Activated CD8-positive, alpha-beta memory T cell treated with anti-CD3 and anti-CD28 coated beads, Interleukin-2, amount 50 U/mL, for 1 hour (primary cell): ENCODE data around the gene PLD5.
"Not testable (repeated sequence)": the region's sequence is repeated elsewhere in the genome, so short reads cannot be mapped to it uniquely, and the experiment has no call there.

Source experiments
- DNase-seq: peaks from one replicate; pipeline ENCODE4 v3.0.0-alpha.2; 2020; ENCODE audit errors: extremely low read depth

Gene PLD5

GRCh38 chr1:242162140-242162539 lies 362.4 kb downstream of the PLD5 start:
- no peak for DNase-seq

- DNase-seq, result no peak
Observed at GRCh38 chr1:242147096-242147976, 377.2 kb downstream of the PLD5 start.

GRCh38 chr1:242146652-242147051 lies 377.8 kb downstream of the PLD5 start:
- no peak for DNase-seq

- no peak for DNase-seq
Observed at GRCh38 chr1:242140836-242141235, 383.7 kb downstream of the PLD5 start.

- no peak for DNase-seq
Observed at GRCh38 chr1:242139986-242140385, 384.5 kb downstream of the PLD5 start.

GRCh38 chr1:242139442-242139841 lies 385.1 kb downstream of the PLD5 start:
- DNase-seq, result no peak

- DNase-seq, result no peak
Observed at GRCh38 chr1:242133796-242134195, 390.7 kb downstream of the PLD5 start.

- no peak for DNase-seq
Observed at GRCh38 chr1:242133351-242133750, 391.1 kb downstream of the PLD5 start.

GRCh38 chr1:242132121-242132817 lies 392.2 kb downstream of the PLD5 start:
- DNase-seq, result no peak

GRCh38 chr1:242128951-242129502 lies 395.5 kb downstream of the PLD5 start:
- DNase-seq, result no peak

- no peak for DNase-seq
Observed at GRCh38 chr1:242120432-242120831, 404.1 kb downstream of the PLD5 start.

GRCh38 chr1:242100921-242101320 lies 423.6 kb downstream of the PLD5 start:
- DNase-seq, result no peak

- not testable (repeated sequence) for DNase-seq
Observed at GRCh38 chr1:242097283-242097682, 427.2 kb downstream of the PLD5 start.

- DNase-seq, result no peak
Observed at GRCh38 chr1:242093116-242093515, 431.4 kb downstream of the PLD5 start.

GRCh38 chr1:242089911-242090310 lies 434.6 kb downstream of the PLD5 start:
- DNase-seq, result no peak

GRCh38 chr1:242088875-242089274 lies 435.6 kb downstream of the PLD5 start:
- DNase-seq, result no peak

- DNase-seq, result no peak
Observed at GRCh38 chr1:242086706-242087105, 437.8 kb downstream of the PLD5 start.

GRCh38 chr1:242086093-242086492 lies 438.4 kb downstream of the PLD5 start:
- DNase-seq, result no peak

GRCh38 chr1:242083742-242084141 lies 440.8 kb downstream of the PLD5 start:
- no peak for DNase-seq

- DNase-seq, result no peak
Observed at GRCh38 chr1:242081446-242081845, 443.1 kb downstream of the PLD5 start.

GRCh38 chr1:242065813-242066212 lies 458.7 kb downstream of the PLD5 start:
- no peak for DNase-seq

- no peak for DNase-seq
Observed at GRCh38 chr1:242062271-242062670, 462.2 kb downstream of the PLD5 start.

- no peak for DNase-seq
Observed at GRCh38 chr1:242059976-242060375, 464.5 kb downstream of the PLD5 start.
